Measurements from ENCODE around the gene MARCHF9.

DNA sequence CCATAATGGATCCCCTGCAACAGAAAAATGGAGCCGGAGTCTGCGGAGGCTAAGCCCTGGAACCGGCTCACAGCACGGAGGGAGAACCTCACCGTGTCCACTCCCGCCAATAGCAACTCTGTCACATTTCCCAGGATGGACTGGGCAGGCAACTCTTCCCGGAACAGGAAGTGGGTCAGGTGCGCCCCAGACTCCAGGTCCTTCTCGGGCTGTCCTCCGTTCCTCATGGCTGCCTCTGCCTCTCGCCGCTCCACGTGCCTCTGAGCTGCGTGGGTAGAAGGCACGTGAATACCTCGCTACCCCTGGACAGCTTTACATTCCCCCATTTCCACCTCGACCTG, 9.7 kb downstream of the MARCHF9 start:
- TF ChIP-seq, protein P1, sequence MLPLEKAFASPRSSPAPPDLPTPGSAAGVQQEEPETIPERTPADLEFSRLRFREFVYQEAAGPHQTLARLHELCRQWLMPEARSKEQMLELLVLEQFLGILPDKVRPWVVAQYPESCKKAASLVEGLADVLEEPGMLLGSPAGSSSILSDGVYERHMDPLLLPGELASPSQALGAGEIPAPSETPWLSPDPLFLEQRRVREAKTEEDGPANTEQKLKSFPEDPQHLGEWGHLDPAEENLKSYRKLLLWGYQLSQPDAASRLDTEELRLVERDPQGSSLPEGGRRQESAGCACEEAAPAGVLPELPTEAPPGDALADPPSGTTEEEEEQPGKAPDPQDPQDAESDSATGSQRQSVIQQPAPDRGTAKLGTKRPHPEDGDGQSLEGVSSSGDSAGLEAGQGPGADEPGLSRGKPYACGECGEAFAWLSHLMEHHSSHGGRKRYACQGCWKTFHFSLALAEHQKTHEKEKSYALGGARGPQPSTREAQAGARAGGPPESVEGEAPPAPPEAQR (CRISPR knock-in tag; IDR thresholded peaks at IDR 0.05): no peak
- TF ChIP-seq, protein P2, sequence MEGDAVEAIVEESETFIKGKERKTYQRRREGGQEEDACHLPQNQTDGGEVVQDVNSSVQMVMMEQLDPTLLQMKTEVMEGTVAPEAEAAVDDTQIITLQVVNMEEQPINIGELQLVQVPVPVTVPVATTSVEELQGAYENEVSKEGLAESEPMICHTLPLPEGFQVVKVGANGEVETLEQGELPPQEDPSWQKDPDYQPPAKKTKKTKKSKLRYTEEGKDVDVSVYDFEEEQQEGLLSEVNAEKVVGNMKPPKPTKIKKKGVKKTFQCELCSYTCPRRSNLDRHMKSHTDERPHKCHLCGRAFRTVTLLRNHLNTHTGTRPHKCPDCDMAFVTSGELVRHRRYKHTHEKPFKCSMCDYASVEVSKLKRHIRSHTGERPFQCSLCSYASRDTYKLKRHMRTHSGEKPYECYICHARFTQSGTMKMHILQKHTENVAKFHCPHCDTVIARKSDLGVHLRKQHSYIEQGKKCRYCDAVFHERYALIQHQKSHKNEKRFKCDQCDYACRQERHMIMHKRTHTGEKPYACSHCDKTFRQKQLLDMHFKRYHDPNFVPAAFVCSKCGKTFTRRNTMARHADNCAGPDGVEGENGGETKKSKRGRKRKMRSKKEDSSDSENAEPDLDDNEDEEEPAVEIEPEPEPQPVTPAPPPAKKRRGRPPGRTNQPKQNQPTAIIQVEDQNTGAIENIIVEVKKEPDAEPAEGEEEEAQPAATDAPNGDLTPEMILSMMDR (IDR thresholded peaks at IDR 0.05): no peak
